Astrocyte (in vitro differentiated cells and primary cell): ENCODE measurements around the gene COLQ.

Experiments used
- EZH2 ChIP-seq: IDR thresholded peaks from 2 replicates; pipeline ENCODE4 v1.6.1; 2012; ENCODE audit warnings: mild to moderate bottlenecking, low read length, inconsistent platforms; ENCODE audit not compliant: insufficient read depth
- TF ChIP-seq, protein P1 (sequence below): IDR thresholded peaks from 2 replicates; pipeline ENCODE4 v1.5.1; 2011; ENCODE audit warnings: low read depth, mild to moderate bottlenecking, inconsistent platforms, low read length, moderate library complexity; ENCODE audit not compliant: insufficient read depth

DNA sequence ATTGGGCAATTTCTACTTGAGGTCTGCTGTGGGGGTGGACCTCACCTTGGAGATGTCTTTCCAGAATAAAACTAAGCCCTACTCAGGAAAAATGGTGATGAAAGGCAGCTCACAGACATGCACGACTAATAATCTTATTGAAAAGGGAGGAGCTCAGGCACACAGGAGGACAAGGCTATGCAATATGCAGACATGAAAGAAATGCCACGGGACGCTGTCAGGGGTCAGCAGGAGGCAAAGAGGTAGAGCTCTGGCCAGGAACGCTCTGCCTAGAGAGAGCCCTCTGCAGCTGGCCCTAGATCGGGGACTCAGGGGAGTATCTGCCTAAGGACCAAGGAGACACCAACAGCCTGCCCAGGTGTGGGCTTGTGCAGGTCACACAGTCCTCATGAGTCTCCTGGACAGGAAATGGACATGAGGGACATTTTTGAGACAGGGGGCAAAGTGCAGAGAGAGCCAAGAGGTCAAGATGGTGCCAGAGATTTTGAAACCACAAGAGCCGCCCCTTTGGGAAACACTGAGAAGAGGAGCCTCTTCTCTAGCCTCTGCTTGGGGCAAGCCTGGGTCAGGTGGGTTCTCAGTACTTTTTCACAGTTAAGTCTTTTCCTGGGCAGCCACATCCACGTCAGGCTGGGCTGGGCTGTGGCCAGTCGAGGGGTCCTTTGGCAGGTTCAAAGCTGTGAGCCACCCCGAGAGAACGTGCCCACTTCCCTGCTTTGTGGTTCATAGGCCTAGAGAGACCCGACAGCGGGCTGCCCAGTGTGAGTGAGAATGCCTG lies 70.9 kb downstream of the COLQ start:
- TF ChIP-seq, protein P1, sequence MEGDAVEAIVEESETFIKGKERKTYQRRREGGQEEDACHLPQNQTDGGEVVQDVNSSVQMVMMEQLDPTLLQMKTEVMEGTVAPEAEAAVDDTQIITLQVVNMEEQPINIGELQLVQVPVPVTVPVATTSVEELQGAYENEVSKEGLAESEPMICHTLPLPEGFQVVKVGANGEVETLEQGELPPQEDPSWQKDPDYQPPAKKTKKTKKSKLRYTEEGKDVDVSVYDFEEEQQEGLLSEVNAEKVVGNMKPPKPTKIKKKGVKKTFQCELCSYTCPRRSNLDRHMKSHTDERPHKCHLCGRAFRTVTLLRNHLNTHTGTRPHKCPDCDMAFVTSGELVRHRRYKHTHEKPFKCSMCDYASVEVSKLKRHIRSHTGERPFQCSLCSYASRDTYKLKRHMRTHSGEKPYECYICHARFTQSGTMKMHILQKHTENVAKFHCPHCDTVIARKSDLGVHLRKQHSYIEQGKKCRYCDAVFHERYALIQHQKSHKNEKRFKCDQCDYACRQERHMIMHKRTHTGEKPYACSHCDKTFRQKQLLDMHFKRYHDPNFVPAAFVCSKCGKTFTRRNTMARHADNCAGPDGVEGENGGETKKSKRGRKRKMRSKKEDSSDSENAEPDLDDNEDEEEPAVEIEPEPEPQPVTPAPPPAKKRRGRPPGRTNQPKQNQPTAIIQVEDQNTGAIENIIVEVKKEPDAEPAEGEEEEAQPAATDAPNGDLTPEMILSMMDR: no peak
- TF ChIP-seq EZH2: no peak
